G401 (cell line): Measurements from ENCODE around the gene PDIA6. TPM values are rescaled to one million over a fixed set of nuclear protein-coding genes. Genes with fewer than 3 reads are reported as not detected.
"Not testable (repeated sequence)": the region's sequence is repeated elsewhere in the genome, so short reads cannot be mapped to it uniquely, and the experiment has no call there.

Experiments
- DNase-seq: peaks from one replicate; pipeline ENCODE4 v3.0.0-alpha.2; 2015; ENCODE audit warnings: low spot score
- in situ Hi-C: cut with HindIII; loops from 2 replicates; pipeline ENCODE4 v1.10.0; 2016; ENCODE audit warnings: low sequenced_read_pairs, mixed read lengths
- total RNA-seq: library from RNA; depleted of rRNA; stranded (reverse); fragments of >200 nt; shearing (Covaris generic); gene quantifications from 2 replicates; pipeline ENCODE4 v1.2.3, GENCODE V29; 2014

The PDIA6 gene
- total RNA-seq, 1 experiment from 2014 or later: 429 TPM

- peak; percentile 13 for DNase-seq
- in situ Hi-C loops: no loop called here
Measured at GRCh38 chr2:10814571-10815331, 2.2 kb upstream of the PDIA6 start.

- DNase-seq: no peak
- in situ Hi-C loops: no loop called here
Measured at GRCh38 chr2:10814142-10814541, 1.6 kb upstream of the PDIA6 start.

- in situ Hi-C loops, DNase-seq: not testable (repeated sequence)
Measured at GRCh38 chr2:10813163-10814138, 866 bp upstream of the PDIA6 start.

GRCh38 chr2:10811517-10811916, 1.1 kb downstream of the PDIA6 start:
- in situ Hi-C loops: no loop called here
- peak; percentile 22 for DNase-seq

GRCh38 chr2:10810202-10811161, 2.1 kb downstream of the PDIA6 start:
- DNase-seq: peak; percentile 81
- in situ Hi-C loops: no loop called here

- in situ Hi-C loops: no loop called here
- no peak for DNase-seq
Measured at GRCh38 chr2:10806543-10806942, 6.0 kb downstream of the PDIA6 start.

- DNase-seq, in situ Hi-C loops: not testable (repeated sequence)
Measured at GRCh38 chr2:10805990-10806389, 6.6 kb downstream of the PDIA6 start.

GRCh38 chr2:10802657-10803056, 9.9 kb downstream of the PDIA6 start:
- DNase-seq: no peak
- in situ Hi-C loops: no loop called here

- in situ Hi-C loops: no loop called here
- no peak for DNase-seq
Measured at GRCh38 chr2:10800163-10800562, 12.4 kb downstream of the PDIA6 start.

- no peak for DNase-seq
- in situ Hi-C loops: no loop called here
Measured at GRCh38 chr2:10798783-10799182, 13.8 kb downstream of the PDIA6 start.

- in situ Hi-C loops: no loop called here
Measured at GRCh38 chr2:10796703-10797102, 15.9 kb downstream of the PDIA6 start.

GRCh38 chr2:10795508-10796046, 17.0 kb downstream of the PDIA6 start:
- in situ Hi-C loops: no loop called here
- DNase-seq: no peak

More at GRCh38 chr2:10796703-10797102, 15.9 kb downstream of the PDIA6 start:
- no peak for DNase-seq

- no peak for DNase-seq
- in situ Hi-C loops: no loop called here
Measured at GRCh38 chr2:10794876-10795275, 17.7 kb downstream of the PDIA6 start.

- in situ Hi-C loops: no loop called here
- no peak for DNase-seq
Measured at GRCh38 chr2:10793816-10794215, 18.8 kb downstream of the PDIA6 start.

- no peak for DNase-seq
- in situ Hi-C loops: no loop called here
Measured at GRCh38 chr2:10792660-10793400, 19.8 kb downstream of the PDIA6 start.

GRCh38 chr2:10792001-10792634, 20.5 kb downstream of the PDIA6 start:
- DNase-seq: no peak
- in situ Hi-C loops: no loop called here

- in situ Hi-C loops: no loop called here
- DNase-seq: no peak
Measured at GRCh38 chr2:10790228-10790973, 22.2 kb downstream of the PDIA6 start.
